Activated naive CD4-positive, alpha-beta T cell (primary cell): Measurements from ENCODE around the gene NUP93.
"Not testable (repeated sequence)": the region's sequence is repeated elsewhere in the genome, so short reads cannot be mapped to it uniquely, and the experiment has no call there.

Source experiments
- DNase-seq, 4 experiments: peaks; one replicate each; lab custom pipeline; 2025; lab: John Stamatoyannopoulos, UW

NUP93 gene

GRCh38 chr16:56779906-56780305 lies 50.0 kb downstream of the NUP93 start:
- no peak for DNase-seq

- no peak for DNase-seq
Measured at GRCh38 chr16:56780646-56781045, 50.7 kb downstream of the NUP93 start.

- no peak for DNase-seq
Measured at GRCh38 chr16:56781528-56781961, 51.6 kb downstream of the NUP93 start.

DNA sequence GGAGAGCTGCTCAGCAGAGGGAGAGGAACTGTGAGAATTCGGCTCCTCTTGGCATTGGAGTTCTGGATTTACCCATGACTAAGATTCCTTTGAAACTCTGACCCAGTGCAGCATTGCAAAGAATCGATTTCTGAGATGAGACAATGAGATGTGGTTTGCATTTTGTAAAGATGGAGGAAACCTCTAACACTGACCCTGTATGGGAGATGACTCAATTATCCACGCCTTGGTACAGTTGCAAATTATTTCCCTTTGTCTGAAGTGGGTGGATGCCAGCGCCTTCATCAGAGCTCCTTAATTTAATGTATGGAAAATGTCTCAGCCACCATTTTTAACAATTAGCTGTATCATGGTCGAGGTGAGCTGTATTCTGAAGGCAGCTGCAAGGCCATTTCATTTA lies 53.4 kb downstream of the NUP93 start:
- DNase-seq = no peak

DNA sequence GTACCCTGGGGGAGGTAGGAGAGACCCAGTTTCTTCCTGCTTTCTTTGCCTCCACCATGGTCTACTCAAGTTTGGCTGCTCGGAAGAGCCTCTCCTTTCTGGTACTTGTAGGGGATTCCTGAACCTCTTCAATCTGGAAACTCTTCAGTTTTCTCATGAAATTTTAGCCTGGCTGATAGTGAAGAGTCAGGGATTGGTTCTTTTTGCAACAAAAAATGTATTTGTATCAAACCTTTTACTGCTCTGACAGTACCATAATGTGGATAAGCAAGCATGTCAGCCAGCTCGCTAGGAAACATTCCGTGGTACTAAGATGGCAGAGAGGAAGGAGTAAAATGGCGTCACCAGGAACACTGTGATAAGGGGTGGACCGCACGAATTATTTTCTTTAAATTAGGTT lies 55.4 kb downstream of the NUP93 start:
- no peak for DNase-seq

DNA sequence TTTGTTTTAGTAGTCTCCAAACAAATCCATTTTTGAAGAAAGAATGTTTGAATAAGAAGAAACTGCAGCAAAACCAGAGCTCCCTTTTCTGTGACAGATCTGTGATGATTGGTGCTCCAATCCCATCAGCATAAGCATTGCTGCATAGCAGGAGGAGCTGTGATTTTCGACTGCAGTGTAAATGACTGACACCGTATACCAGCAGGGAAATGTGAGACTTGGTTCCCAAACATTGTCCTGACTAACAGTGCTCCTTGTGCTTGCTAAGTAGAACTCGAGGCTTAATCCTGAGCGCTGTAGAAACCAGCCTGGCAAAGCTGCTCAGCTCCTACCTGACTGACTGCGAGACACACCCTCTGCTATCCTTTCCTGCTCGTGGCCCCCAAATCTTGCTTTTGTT lies 57.2 kb downstream of the NUP93 start:
- DNase-seq = no peak

DNA sequence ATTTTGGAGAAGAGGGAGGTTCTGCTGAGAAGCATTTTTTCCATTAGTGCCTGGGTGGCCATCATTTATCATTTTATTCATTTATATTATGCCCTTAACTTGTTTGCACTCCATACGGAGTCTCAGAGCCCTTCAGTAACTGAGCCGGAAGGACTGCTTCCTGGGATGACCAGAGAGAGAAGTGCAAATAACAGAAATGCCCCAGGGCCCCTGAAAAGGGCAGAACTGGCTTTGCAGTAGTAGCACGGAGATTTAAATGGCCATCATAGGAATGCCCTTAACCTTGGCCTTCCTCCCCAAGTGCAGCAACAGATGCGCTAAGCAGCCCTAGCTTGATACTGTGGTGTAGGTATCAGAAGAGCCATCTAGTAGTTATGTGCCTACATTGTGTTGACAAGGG lies 58.5 kb downstream of the NUP93 start:
- DNase-seq = no peak

DNA sequence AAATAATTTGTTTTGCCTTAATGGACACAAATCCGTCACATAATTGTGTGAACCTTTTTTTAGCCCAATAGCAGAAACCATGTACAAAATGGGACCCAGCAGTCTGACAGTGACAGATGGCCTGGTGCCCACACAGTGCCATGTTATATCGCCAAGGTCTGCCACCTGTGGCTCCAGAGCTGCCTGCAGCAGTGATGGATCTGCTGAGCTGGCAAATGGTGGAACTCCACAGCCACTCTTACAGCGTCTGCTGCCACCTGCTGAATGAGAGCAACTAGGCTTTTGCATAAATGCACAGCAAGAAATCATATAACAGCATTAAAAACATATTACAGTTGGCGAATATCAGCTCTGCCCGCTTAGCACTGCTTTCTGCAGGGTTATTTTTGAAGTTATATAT lies 59.4 kb downstream of the NUP93 start:
- DNase-seq = no peak

GRCh38 chr16:56792967-56793366 lies 63.0 kb downstream of the NUP93 start:
- DNase-seq = no peak

DNA sequence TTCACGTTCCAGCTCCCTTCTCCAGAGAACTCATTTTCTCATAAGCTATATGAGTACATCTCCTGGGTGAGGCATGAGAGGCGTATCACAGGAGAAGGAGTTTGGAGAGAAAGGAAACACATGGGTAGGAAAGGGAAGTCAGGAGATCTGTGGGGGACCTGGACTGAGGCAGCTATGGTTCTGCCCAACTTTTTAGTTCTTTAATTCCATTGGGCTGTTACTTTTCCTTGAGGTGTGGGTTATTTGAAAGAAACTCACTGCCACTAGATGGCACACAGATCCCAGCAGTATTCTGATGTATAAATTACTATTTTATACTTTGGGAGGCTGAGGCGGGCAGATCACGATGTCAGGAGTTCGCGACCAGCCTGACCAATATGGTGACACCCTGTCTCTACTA lies 63.6 kb downstream of the NUP93 start:
- DNase-seq = no peak

- DNase-seq = no peak
Measured at GRCh38 chr16:56795011-56795410, 65.1 kb downstream of the NUP93 start.

DNA sequence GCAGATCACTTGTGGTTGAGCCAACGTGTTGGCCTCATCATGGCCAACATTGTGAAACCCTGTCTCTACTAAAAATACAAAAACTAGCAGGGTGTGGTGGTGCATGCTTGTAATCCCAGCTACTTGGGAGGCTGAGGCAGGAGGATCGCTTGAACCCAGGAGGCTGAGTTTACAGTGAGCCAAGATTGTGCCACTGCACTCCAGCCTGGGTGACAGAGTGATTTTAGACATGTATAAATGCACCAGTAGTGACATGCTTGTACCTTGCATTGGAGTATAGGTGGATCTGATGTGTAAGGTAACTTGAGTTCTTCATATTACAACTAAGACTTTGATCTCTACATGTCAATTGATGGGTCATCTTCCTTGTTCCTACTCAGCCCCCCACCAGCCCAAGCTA lies 67.1 kb downstream of the NUP93 start:
- DNase-seq = not testable (repeated sequence)

DNA sequence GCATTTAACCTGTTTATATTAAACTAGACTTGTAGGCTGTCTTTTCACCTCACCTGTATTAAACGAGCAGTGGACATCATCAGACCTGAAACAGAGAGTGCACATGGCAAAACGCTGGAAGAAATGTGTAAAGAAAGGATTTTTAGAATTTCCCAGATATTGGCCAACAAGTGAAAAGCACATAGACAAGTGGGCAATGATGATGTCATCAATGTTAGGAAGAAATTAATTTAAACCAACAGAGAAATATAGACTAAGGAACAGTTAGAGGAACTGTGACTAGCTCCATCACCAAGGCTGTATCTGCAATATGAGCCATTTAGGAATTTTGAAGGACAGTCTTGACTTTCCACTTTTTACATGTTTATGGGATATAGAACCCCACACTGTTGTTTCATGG lies 67.9 kb downstream of the NUP93 start:
- no peak for DNase-seq

- no peak for DNase-seq
Measured at GRCh38 chr16:56798955-56799354, 69.0 kb downstream of the NUP93 start.

DNA sequence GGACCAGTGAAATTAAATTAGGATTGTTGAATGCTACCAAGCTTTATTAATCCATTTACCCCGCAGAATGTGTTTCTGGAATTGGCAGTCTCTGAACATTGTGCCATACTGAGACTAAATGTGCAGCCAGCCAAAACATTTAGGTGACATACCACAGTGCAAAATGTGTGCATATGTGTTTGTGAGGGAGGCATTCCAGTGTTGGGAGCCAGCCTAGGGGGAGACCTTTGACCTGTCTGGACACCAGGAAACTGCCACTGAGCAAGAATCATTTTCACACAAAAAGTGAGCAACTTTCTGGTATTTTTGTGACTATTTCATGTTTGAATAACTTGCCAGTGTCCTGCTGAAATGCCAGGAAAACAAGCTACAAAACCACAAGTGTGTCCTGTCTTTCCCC lies 70.4 kb downstream of the NUP93 start:
- DNase-seq = no peak

GRCh38 chr16:56801762-56802161 lies 71.8 kb downstream of the NUP93 start:
- DNase-seq = no peak

- DNase-seq = no peak
Measured at GRCh38 chr16:56807011-56807675, 77.2 kb downstream of the NUP93 start.

GRCh38 chr16:56807676-56808067 lies 77.7 kb downstream of the NUP93 start:
- DNase-seq = not testable (repeated sequence)

DNA sequence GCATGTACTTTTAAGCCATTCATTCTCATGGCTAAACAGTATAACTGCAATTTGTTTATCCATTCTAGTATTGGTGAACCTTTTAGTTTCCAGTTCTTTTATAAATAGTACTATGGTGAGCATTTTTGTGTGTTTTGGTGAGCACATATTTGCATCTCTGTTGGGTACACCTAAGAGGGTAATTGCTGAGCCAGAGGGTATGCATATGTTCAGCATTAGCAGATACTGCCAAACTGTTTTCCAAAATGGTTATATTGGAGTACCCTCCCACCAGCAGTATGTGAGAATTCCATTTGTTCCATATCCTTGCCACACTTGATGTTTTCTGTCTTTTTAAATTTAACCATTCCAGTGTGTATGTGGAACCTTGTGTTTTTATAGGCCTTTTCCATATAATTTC lies 81.0 kb downstream of the NUP93 start:
- no peak for DNase-seq

DNA sequence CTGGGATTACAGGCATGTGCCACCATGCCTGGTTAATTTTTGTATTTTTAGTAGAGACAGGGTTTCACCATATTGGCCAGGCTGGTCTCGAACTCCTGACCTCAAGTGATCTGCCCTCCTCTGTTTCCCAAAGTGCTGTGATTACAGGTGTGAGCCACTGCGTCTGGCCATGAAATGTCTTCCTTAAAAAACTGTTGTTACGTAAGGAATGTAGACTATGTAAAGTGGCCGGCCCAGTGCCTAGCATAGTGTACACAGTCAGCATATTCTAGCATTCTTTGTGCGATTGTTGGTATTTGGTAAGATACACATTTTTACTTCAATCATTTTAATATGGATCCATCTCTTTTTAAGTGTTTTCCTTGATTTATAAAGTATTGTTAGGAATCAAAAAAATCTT lies 81.7 kb downstream of the NUP93 start:
- not testable (repeated sequence) for DNase-seq

DNA sequence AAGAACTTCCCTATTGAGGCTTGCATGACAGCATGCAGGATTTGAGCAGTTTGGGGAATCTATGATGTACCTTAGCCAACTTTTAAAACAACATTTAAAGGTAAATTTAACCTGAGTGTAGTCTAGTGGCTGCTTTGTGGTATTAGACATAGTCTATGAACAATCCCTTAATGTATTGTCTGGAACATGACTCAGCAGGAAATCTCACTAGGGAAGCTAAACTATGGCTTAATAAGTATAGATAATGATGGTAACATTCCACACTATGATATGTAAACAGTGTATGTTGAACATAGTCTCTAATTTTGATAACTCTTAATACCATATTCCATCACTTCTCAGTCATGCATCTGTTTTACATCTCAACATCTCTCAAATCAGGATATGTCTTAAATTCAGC lies 83.0 kb downstream of the NUP93 start:
- DNase-seq = no peak

DNA sequence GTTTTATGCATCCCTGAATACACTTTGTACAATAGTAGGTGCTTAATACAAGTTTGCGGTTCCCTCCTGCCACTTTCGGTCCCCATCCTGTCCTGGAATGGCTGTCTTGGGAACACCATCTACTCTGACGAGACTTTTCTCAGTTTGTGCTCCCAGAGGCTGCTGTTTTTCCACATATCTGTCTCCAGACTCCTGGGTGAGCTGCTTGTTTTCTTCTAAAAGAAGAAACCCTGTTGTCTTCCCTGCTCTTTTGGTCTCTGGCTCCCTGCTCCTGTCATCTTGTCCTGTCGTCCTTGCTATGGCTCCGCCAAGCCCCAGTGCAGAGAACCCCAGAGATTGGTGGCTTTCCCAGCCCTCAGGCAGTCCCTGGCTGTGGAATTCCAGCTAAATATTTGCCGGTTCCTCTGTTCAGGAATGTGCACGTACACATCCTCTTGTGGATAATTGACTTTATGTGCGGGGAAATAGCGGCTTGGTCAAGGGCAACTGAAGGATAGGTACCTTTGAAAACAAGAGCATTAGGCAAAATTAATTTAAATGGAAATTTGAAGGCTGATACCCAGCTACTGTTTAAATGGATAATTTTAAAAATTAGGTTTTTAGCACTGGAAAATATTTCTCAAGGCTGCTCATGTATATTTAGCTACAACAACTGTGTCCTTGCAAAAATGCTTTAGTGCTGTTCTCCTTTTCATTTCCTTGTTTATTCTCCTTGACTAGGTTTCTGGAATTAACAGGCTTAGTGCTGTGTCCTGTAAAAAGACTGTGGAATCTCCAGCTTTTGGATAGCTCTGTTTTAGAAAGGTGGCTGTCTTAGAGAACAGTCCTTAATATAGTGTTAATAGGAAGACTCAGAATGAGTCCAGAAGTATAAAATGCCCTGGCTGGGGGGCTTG lies 84.9 kb downstream of the NUP93 start:
- no peak for DNase-seq

DNA sequence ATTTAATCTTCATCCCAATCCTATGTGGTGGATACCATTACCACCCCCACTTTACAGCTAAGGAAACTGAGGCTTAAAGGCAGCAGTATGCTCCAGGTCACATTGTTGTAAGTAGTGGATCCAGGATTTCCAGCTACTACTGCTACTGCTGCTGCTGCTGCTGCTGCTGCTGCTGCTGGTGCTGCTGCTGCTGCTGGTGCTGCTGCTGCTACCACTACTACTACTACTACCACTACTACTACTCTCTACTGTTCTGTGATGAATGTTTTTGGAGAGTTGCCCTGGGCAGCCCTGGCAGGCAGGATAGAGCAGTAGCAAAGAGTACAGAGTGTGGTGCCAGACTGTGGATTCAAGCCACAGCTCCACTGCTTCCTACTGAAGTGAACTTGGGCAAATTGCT lies 85.8 kb downstream of the NUP93 start:
- no peak for DNase-seq

- no peak for DNase-seq
Measured at GRCh38 chr16:56817056-56817455, 87.1 kb downstream of the NUP93 start.
